SK-N-MC (cell line): ENCODE data around the gene ST7L.
"Not testable (repeated sequence)": the region's sequence is repeated elsewhere in the genome, so short reads cannot be mapped to it uniquely, and the experiment has no call there.

Experiments
- DNase-seq: peaks from one replicate; pipeline ENCODE4 v3.0.0-alpha.2; 2011; ENCODE audit warnings: low read depth, low spot score
- H3K27ac ChIP-seq: fragments of 200-600 bp; sonication (generic); 2 replicates; pipeline ENCODE4 v1.5.1; 2016; ENCODE audit warnings: mixed run types
- H3K36me3 ChIP-seq: fragments of 200-600 bp; sonication (generic); 2 replicates; pipeline ENCODE4 v1.6.1; 2017; ENCODE audit warnings: antibody characterized with exemption, low read length, mixed read lengths; ENCODE audit not compliant: insufficient read depth
- H3K4me3 ChIP-seq: fragments of 200-600 bp; sonication (generic); 2 replicates; pipeline ENCODE4 v1.5.1; 2016
- H3K9ac ChIP-seq: fragments of 200-600 bp; sonication (generic); 2 replicates; pipeline ENCODE4 v1.8.0; 2017; ENCODE audit warnings: mixed run types, mixed read lengths; ENCODE audit not compliant: insufficient read length
- H3K9me3 ChIP-seq: fragments of 200-600 bp; sonication (generic); 2 replicates; pipeline ENCODE4 v1.6.1; 2017; ENCODE audit warnings: low read depth, mild to moderate bottlenecking, antibody characterized with exemption, low read length, moderate library complexity, mixed read lengths
- EZH2 ChIP-seq: fragments of 200-600 bp; sonication (generic); IDR thresholded peaks from one replicate; pipeline ENCODE4 v1.6.1; 2017; ENCODE audit warnings: antibody characterized with exemption
- FOXP2 ChIP-seq: optimal IDR thresholded peaks from 2 replicates; pipeline ENCODE3; 2011; ENCODE audit warnings: mild to moderate bottlenecking, moderate library complexity; ENCODE audit not compliant: insufficient read depth; ENCODE audit errors: extremely low read length, control extremely low read depth
- POLR2AphosphoS5 ChIP-seq: IDR thresholded peaks from 2 replicates; pipeline ENCODE4 v1.6.1; 2012; ENCODE audit warnings: mild to moderate bottlenecking, low read depth, low read length, borderline replicate concordance

Gene ST7L

GRCh38 chr1:112493351-112493750 lies 125.6 kb downstream of the ST7L start:
- H3K27ac ChIP-seq: no peak overlapping the region
- DNase-seq: no peak
- no peak for TF ChIP-seq POLR2AphosphoS5
- no peak for TF ChIP-seq FOXP2
- TF ChIP-seq EZH2: no peak
- no peak overlapping the region for H3K9ac ChIP-seq
- no peaks in the 10 kb centered on the region for H3K36me3 ChIP-seq
- H3K4me3 ChIP-seq: no peak overlapping the region
- no peaks in the 10 kb centered on the region for H3K9me3 ChIP-seq

GRCh38 chr1:112492076-112492475 lies 126.9 kb downstream of the ST7L start:
- no peaks in the 10 kb centered on the region for H3K9me3 ChIP-seq

GRCh38 chr1:112488141-112488540 lies 130.8 kb downstream of the ST7L start:
- no peak for TF ChIP-seq FOXP2
- TF ChIP-seq EZH2: no peak
- TF ChIP-seq POLR2AphosphoS5: no peak
- H3K36me3 ChIP-seq: no peaks in the 10 kb centered on the region
- no peak for DNase-seq
- no peak overlapping the region for H3K27ac ChIP-seq
- H3K9ac ChIP-seq: no peak overlapping the region
- no peaks in the 10 kb centered on the region for H3K9me3 ChIP-seq
- no peak overlapping the region for H3K4me3 ChIP-seq

More at GRCh38 chr1:112492076-112492475, 126.9 kb downstream of the ST7L start:
- TF ChIP-seq POLR2AphosphoS5 (no peak), EZH2 (no peak), FOXP2 (no peak)
- no peaks in the 10 kb centered on the region for H3K36me3 ChIP-seq
- no peak overlapping the region for H3K9ac ChIP-seq
- H3K4me3 ChIP-seq: no peak overlapping the region
- DNase-seq: no peak
- H3K27ac ChIP-seq: no peak overlapping the region

GRCh38 chr1:112487686-112488085 lies 131.3 kb downstream of the ST7L start:
- DNase-seq, H3K9ac ChIP-seq, H3K4me3 ChIP-seq, H3K36me3 ChIP-seq, H3K27ac ChIP-seq, H3K9me3 ChIP-seq: not testable (repeated sequence)

- H3K9me3 ChIP-seq, H3K4me3 ChIP-seq, H3K27ac ChIP-seq, DNase-seq, H3K36me3 ChIP-seq, H3K9ac ChIP-seq: not testable (repeated sequence)
Observed at GRCh38 chr1:112486063-112486462, 132.9 kb downstream of the ST7L start.

- Histone ChIP-seq H3K9me3 (no peaks in the 10 kb centered on the region), H3K4me3 (no peak overlapping the region), H3K36me3 (no peaks in the 10 kb centered on the region), H3K9ac (no peak overlapping the region), H3K27ac (no peak overlapping the region)
- no peak for DNase-seq
- TF ChIP-seq EZH2 (no peak), FOXP2 (no peak), POLR2AphosphoS5 (no peak)
Observed at GRCh38 chr1:112478314-112478713, 140.6 kb downstream of the ST7L start.

- H3K9me3 ChIP-seq: no peaks in the 10 kb centered on the region
- H3K36me3 ChIP-seq: no peaks in the 10 kb centered on the region
- H3K4me3 ChIP-seq: no peak overlapping the region
- TF ChIP-seq FOXP2 (no peak), EZH2 (no peak), POLR2AphosphoS5 (no peak)
- no peak overlapping the region for H3K27ac ChIP-seq
- no peak for DNase-seq
- H3K9ac ChIP-seq: no peak overlapping the region
Observed at GRCh38 chr1:112477550-112477949, 141.4 kb downstream of the ST7L start.
